ENCODE data around the gene COL26A1. TPM values are rescaled to one million over a fixed set of nuclear protein-coding genes. Genes with fewer than 3 reads are reported as not detected.

Gene COL26A1
- total and polyA plus RNA-seq, 7 experiments from 2014 or later = 0.24 TPM; not detected in 6

DNA sequence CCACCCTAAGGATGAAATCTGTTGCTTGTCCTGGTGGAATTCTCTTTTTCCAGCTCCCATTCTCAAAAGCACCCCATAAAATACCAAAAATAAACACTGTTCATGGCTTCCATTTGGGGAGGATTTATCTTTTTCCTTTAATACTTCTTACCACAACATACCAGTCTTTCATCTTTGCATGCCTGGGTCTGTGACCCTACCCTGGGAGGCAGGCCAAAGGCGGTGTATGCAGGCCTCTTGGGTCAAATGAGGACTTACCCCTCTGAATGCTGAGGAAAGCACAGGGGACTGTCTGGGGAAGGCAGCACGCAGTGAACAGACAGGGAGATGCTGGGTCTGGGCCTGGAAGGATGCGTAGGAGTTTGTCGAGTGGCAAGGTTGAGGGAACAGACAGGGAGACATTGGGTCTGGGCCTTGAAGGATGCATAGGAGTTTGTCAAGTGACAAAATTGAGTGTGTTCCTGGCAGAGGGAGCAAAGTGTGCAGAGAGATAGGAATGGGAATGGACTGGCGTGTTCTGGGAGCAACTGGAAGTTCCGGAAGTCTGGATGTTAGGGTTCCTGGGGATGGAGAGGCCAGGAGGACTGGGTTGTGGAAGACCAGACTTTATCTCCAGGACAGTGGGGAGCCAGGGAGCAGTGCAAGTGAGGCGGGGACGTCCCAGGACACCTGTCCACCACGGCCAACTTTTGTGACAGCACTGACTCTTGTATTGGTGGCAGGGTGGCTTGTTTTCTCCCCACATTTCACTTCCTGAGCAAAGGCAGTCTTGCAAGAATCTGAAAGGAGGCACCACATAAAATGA lies 225.7 kb downstream of the COL26A1 start:
- no peaks in the 10 kb centered on the region for H3K27me3 ChIP-seq (ENCODE audit: control insufficient read depth in 2 of 2, insufficient read depth in 2 of 2, low read length in 2 of 2)
- no peaks in the 10 kb centered on the region for H3K36me3 ChIP-seq (ENCODE audit: control insufficient read depth in 2 of 3, insufficient read depth in 3 of 3, low read length in 3 of 3)
- ATAC-seq (no peak), DNase-seq (no peak)
- H3K9me3 ChIP-seq (ENCODE audit: control insufficient read depth in 2 of 3, low read length in 3 of 3) = no peaks in the 10 kb centered on the region
- peaks cover 0 to 6% (median 0%) of the 10 kb centered on the region in 7 donors for H3K4me1 Mint-ChIP-seq
- H3K4me3 Mint-ChIP-seq = no peak overlapping the region
- H3K27ac Mint-ChIP-seq = peak overlapping the region in 1 of 9 donors; percentile 3
- H3K9me3 Mint-ChIP-seq = peaks cover 0 to 2% (median 0%) of the 10 kb centered on the region in 11 donors
- no peaks in the 10 kb centered on the region for H3K4me1 ChIP-seq (ENCODE audit: control insufficient read depth in 2 of 2, insufficient read depth in 2 of 2, low read length in 2 of 2)
- intact Hi-C loops (cut with micrococcal nuclease) = no loop called here
- H3K36me3 Mint-ChIP-seq = no peaks in the 10 kb centered on the region
- no peak overlapping the region for H3K4me3 ChIP-seq (ENCODE audit: low read length)
- POLR2A ChIA-PET = no interaction called here
- H3K27me3 Mint-ChIP-seq = no peaks in the 10 kb centered on the region
- H3K27ac ChIP-seq (ENCODE audit: low read depth, low read length) = no peak overlapping the region
- CTCF ChIA-PET = no interaction called here

DNA sequence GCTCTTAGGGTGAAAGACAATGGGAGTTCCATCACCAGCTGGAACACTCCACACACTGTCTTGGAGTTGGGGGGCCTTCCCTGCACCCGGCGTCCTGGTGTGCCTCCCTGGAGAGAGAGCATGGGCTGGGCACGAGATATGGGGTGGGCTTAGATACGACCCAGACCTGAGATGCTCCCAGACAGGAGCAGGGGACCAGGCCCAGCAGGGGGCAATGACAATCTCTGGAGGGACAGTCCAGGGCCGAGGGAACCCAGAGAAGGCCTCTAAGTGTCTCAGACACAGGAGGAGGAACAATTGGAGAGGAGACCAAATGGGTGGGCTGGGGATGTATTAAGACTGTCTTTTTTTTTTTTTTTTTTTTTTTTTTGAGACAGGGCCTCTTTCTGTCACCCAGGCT lies 226.4 kb downstream of the COL26A1 start:
- H3K4me1 Mint-ChIP-seq = peaks cover 0 to 6% (median 0%) of the 10 kb centered on the region in 7 donors
- H3K27me3 ChIP-seq (ENCODE audit: control insufficient read depth in 2 of 2, insufficient read depth in 2 of 2, low read length in 2 of 2) = no peaks in the 10 kb centered on the region
- POLR2A ChIA-PET = interaction anchor here (0.7 kb wide), 1 partner anchor 357 kb away, joined by 5 read pairs; no protein-coding TSS in a partner anchor
- CTCF ChIA-PET = no interaction called here
- ATAC-seq = no peak
- no peak overlapping the region for H3K4me3 ChIP-seq (ENCODE audit: low read length)
- H3K27ac ChIP-seq (ENCODE audit: low read depth, low read length) = no peak overlapping the region
- no peaks in the 10 kb centered on the region for H3K36me3 ChIP-seq (ENCODE audit: control insufficient read depth in 2 of 3, insufficient read depth in 3 of 3, low read length in 3 of 3)
- no peak overlapping the region for H3K27ac Mint-ChIP-seq
- H3K9me3 Mint-ChIP-seq = no peaks in the 10 kb centered on the region
- no peaks in the 10 kb centered on the region for H3K36me3 Mint-ChIP-seq
- H3K4me3 Mint-ChIP-seq = no peak overlapping the region
- intact Hi-C loops (cut with micrococcal nuclease) = no loop called here
- no peaks in the 10 kb centered on the region for H3K4me1 ChIP-seq (ENCODE audit: control insufficient read depth in 2 of 2, insufficient read depth in 2 of 2, low read length in 2 of 2)
- H3K27me3 Mint-ChIP-seq = no peaks in the 10 kb centered on the region
- H3K9me3 ChIP-seq (ENCODE audit: control insufficient read depth in 2 of 3, low read length in 3 of 3) = no peaks in the 10 kb centered on the region
- DNase-seq = no peak

DNA sequence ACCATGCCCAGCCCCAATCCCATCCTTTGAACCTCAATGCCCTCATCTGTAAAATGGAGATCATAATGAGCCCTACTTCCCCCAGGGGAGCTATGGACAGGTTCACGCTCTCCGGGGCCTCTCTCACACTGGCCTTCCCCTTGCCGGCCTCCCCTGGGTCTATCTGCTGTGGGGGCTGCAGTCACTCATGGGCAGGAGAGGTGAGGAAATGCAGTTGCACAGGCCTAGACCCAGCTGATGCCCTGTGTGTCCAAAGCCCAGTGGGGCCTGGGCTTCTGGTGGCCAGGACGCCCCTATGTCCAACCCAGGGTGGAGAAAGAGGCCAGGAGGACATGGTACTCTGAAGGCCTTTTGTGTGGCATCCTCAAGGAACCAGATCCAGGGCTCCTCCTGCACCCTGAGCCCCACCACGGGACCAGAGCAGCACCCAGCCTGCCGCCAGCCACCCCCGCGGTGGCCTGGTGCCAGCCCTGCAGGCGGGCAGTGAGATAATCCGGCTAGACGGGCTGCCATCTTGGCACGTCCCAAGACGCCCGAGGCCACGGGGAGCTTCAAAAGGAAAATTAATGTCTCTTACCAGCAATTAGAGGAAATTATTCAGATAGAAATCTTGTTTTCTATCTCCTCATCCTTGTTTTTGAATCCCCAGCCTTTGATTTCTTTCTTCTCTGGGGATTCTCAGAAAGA lies 227.4 kb downstream of the COL26A1 start:
- H3K36me3 Mint-ChIP-seq = no peaks in the 10 kb centered on the region
- H3K9me3 Mint-ChIP-seq = no peaks in the 10 kb centered on the region
- POLR2A ChIA-PET = no interaction called here
- CTCF ChIA-PET = no interaction called here
- Histone ChIP-seq H3K4me1 (ENCODE audit: control insufficient read depth in 2 of 2, insufficient read depth in 2 of 2, low read length in 2 of 2) (no peaks in the 10 kb centered on the region), H3K9me3 (ENCODE audit: control insufficient read depth in 2 of 3, low read length in 3 of 3) (no peaks in the 10 kb centered on the region), H3K27ac (ENCODE audit: low read depth, low read length) (no peak overlapping the region), H3K4me3 (ENCODE audit: low read length) (no peak overlapping the region), H3K27me3 (ENCODE audit: control insufficient read depth in 2 of 2, insufficient read depth in 2 of 2, low read length in 2 of 2) (no peaks in the 10 kb centered on the region), H3K36me3 (ENCODE audit: control insufficient read depth in 2 of 3, insufficient read depth in 3 of 3, low read length in 3 of 3) (no peaks in the 10 kb centered on the region)
- no peak for DNase-seq
- H3K4me3 Mint-ChIP-seq = no peak overlapping the region
- ATAC-seq = no peak
- no peak overlapping the region for H3K27ac Mint-ChIP-seq
- intact Hi-C loops (cut with micrococcal nuclease) = no loop called here
- no peaks in the 10 kb centered on the region for H3K27me3 Mint-ChIP-seq
- peaks cover 0 to 6% (median 0%) of the 10 kb centered on the region in 7 donors for H3K4me1 Mint-ChIP-seq

DNA sequence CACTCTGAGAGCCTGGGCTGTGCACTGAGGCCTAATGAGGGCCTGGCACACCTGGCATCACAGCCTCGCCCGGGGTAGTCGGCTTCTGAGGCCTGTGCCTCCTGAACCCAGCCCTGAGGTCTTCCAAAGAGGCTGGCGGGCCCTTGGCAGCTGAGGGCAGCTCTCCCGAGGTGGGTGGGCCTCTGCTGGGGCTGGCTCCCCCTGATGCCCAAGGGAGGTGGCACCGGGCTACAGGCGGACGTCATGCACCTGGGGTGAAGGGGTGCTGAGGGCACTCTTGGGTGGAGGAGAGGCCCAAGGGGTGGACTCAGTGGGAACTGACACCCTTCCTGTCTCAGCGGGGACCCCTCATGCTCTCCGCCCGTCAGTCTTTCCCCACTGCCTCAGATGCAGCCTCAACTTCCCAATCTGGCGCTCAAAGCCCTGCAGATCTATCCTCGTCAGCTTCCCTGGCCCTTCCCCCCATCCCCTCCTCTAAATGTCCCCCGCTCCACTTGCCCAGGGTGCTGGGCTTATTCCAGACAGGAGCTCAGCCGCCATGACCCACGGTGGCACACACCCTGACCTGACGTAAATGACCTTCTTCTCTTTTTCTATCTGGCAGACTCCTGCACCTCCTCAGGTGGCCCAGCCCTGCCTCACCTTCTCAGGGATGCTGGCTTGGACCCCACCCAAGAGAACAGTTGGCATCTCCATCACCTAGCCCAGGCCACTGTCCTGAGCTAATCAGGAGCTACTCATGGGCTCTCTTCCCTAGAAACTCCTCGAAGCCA lies 228.2 kb downstream of the COL26A1 start:
- Mint-ChIP-seq H3K27ac (no peak overlapping the region), H3K27me3 (peaks cover 0 to 2% (median 0%) of the 10 kb centered on the region in 5 donors), H3K36me3 (no peaks in the 10 kb centered on the region), H3K4me1 (peaks cover 0 to 6% (median 0%) of the 10 kb centered on the region in 7 donors), H3K9me3 (no peaks in the 10 kb centered on the region), H3K4me3 (no peak overlapping the region)
- H3K36me3 ChIP-seq (ENCODE audit: control insufficient read depth in 2 of 3, insufficient read depth in 3 of 3, low read length in 3 of 3) = no peaks in the 10 kb centered on the region
- intact Hi-C loops (cut with micrococcal nuclease) = no loop called here
- no peak for DNase-seq
- no peak overlapping the region for H3K4me3 ChIP-seq (ENCODE audit: low read length)
- H3K27me3 ChIP-seq (ENCODE audit: control insufficient read depth in 2 of 2, insufficient read depth in 2 of 2, low read length in 2 of 2) = no peaks in the 10 kb centered on the region
- no peak for ATAC-seq
- ChIA-PET POLR2A (no interaction called here), CTCF (no interaction called here)
- no peaks in the 10 kb centered on the region for H3K9me3 ChIP-seq (ENCODE audit: control insufficient read depth in 2 of 3, low read length in 3 of 3)
- H3K27ac ChIP-seq (ENCODE audit: low read depth, low read length) = no peak overlapping the region
- no peaks in the 10 kb centered on the region for H3K4me1 ChIP-seq (ENCODE audit: control insufficient read depth in 2 of 2, insufficient read depth in 2 of 2, low read length in 2 of 2)

DNA sequence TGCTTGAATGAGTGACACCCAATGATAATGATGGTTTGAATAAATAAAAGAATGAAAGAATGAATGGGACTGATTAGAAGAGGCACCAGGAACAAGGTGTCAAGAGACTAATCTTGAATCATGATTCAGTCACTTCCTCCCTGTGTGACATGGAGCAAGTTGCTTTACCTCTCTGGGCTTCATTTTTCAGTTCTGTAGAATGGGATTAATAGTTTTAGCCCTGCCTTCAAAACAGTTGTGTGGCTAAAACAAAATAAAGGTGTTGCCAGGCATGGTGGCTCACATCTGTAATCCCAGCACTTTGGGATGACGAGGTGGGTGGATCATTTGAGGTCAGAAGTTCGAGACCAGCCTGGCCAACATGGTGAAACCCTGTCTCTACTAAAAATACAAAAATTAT lies 228.8 kb downstream of the COL26A1 start:
- no peak for ATAC-seq
- Mint-ChIP-seq H3K4me3 (no peak overlapping the region), H3K27ac (no peak overlapping the region), H3K27me3 (peaks cover 0 to 6% (median 0%) of the 10 kb centered on the region in 5 donors), H3K36me3 (no peaks in the 10 kb centered on the region), H3K4me1 (peaks cover 0 to 6% (median 0%) of the 10 kb centered on the region in 7 donors), H3K9me3 (no peaks in the 10 kb centered on the region)
- H3K4me3 ChIP-seq (ENCODE audit: low read length) = no peak overlapping the region
- intact Hi-C loops (cut with micrococcal nuclease) = no loop called here
- H3K9me3 ChIP-seq (ENCODE audit: control insufficient read depth in 2 of 3, low read length in 3 of 3) = no peaks in the 10 kb centered on the region
- DNase-seq = no peak
- H3K36me3 ChIP-seq (ENCODE audit: control insufficient read depth in 2 of 3, insufficient read depth in 3 of 3, low read length in 3 of 3) = no peaks in the 10 kb centered on the region
- H3K27ac ChIP-seq (ENCODE audit: low read depth, low read length) = no peak overlapping the region
- POLR2A ChIA-PET = no interaction called here
- H3K27me3 ChIP-seq (ENCODE audit: control insufficient read depth in 2 of 2, insufficient read depth in 2 of 2, low read length in 2 of 2) = no peaks in the 10 kb centered on the region
- CTCF ChIA-PET = no interaction called here
- no peaks in the 10 kb centered on the region for H3K4me1 ChIP-seq (ENCODE audit: control insufficient read depth in 2 of 2, insufficient read depth in 2 of 2, low read length in 2 of 2)

DNA sequence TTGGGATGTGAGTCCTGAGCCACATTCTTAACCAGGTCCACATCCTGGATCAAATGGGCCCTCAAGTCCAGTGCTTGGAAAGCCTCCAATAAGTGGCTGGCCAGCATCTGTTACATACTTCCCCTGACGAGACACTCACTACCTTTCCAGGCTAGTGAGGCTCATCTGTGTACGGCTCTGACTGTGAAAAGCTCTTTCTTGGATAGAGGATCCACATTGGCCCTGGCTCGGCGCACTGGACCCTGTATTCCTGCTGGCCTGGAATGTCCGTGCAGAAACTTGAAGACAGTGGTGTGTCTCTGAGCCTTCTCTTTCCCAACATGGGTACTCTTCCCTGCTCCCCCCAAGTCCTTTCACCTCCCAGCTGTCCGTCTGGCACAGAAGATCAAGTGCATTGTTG lies 230.9 kb downstream of the COL26A1 start:
- H3K36me3 Mint-ChIP-seq = no peaks in the 10 kb centered on the region
- no peak overlapping the region for H3K27ac Mint-ChIP-seq
- Histone ChIP-seq H3K27ac (ENCODE audit: low read depth, low read length) (no peak overlapping the region), H3K4me1 (ENCODE audit: control insufficient read depth in 2 of 2, insufficient read depth in 2 of 2, low read length in 2 of 2) (no peaks in the 10 kb centered on the region), H3K27me3 (ENCODE audit: control insufficient read depth in 2 of 2, insufficient read depth in 2 of 2, low read length in 2 of 2) (no peaks in the 10 kb centered on the region), H3K36me3 (ENCODE audit: control insufficient read depth in 2 of 3, insufficient read depth in 3 of 3, low read length in 3 of 3) (no peaks in the 10 kb centered on the region), H3K9me3 (ENCODE audit: control insufficient read depth in 2 of 3, low read length in 3 of 3) (no peaks in the 10 kb centered on the region), H3K4me3 (ENCODE audit: low read length) (no peak overlapping the region)
- CTCF ChIA-PET = interaction anchor here (1.3 kb wide), 1 partner anchor 50 kb away, joined by 3 read pairs; no protein-coding TSS in a partner anchor
- ATAC-seq (no peak), DNase-seq (no peak)
- peaks cover 0 to 6% (median 0%) of the 10 kb centered on the region in 5 donors for H3K27me3 Mint-ChIP-seq
- intact Hi-C loops (cut with micrococcal nuclease) = no loop called here
- no peaks in the 10 kb centered on the region for H3K4me1 Mint-ChIP-seq
- H3K4me3 Mint-ChIP-seq = no peak overlapping the region
- POLR2A ChIA-PET = no interaction called here
- H3K9me3 Mint-ChIP-seq = no peaks in the 10 kb centered on the region

Data from naive thymus-derived CD4-positive, alpha-beta T cell (primary cell).